AG10803 (cell line): Measurements from ENCODE around the gene TYMS.
"Not testable (repeated sequence)": the region's sequence is repeated elsewhere in the genome, so short reads cannot be mapped to it uniquely, and the experiment has no call there.

Experiments
- DNase-seq: peaks from one replicate; pipeline ENCODE4 v3.0.0; 2010; ENCODE audit warnings: low read depth
- H3K4me3 ChIP-seq: 2 replicates; pipeline ENCODE4 v1.5.1; 2011; ENCODE audit warnings: mild to moderate bottlenecking, low read length, control low read depth
- CTCF ChIP-seq: conservative IDR thresholded peaks from 2 replicates; pipeline ENCODE4 v1.5.1; 2011; ENCODE audit warnings: mild to moderate bottlenecking, low read length, control low read depth, inconsistent platforms

Gene TYMS

GRCh38 chr18:676736-677135 is 19.3 kb downstream of the TYMS start:
- H3K4me3 ChIP-seq = no peak overlapping the region
- no peak for TF ChIP-seq CTCF
- no peak for DNase-seq

- no peak overlapping the region for H3K4me3 ChIP-seq
- DNase-seq = no peak
- TF ChIP-seq CTCF = no peak
Observed at GRCh38 chr18:677145-677544, 19.7 kb downstream of the TYMS start.

GRCh38 chr18:677951-678381 is 20.5 kb downstream of the TYMS start:
- DNase-seq = no peak
- no peak for TF ChIP-seq CTCF
- no peak overlapping the region for H3K4me3 ChIP-seq

GRCh38 chr18:678482-679182 is 21.2 kb downstream of the TYMS start:
- no peak for TF ChIP-seq CTCF
- no peak for DNase-seq
- H3K4me3 ChIP-seq = no peak overlapping the region

- no peak for DNase-seq
- no peak for TF ChIP-seq CTCF
Observed at GRCh38 chr18:679516-679915, 22.1 kb downstream of the TYMS start.

GRCh38 chr18:680392-680791 is 22.9 kb downstream of the TYMS start:
- no peak for DNase-seq
- H3K4me3 ChIP-seq = no peak overlapping the region
- TF ChIP-seq CTCF = no peak

More at GRCh38 chr18:679516-679915, 22.1 kb downstream of the TYMS start:
- H3K4me3 ChIP-seq = no peak overlapping the region

- no peak overlapping the region for H3K4me3 ChIP-seq
- no peak for DNase-seq
- no peak for TF ChIP-seq CTCF
Observed at GRCh38 chr18:681985-682384, 24.5 kb downstream of the TYMS start.

- H3K4me3 ChIP-seq, DNase-seq: not testable (repeated sequence)
Observed at GRCh38 chr18:682416-682815, 25.0 kb downstream of the TYMS start.
